Thoracic aorta endothelial cell (primary cell): ENCODE data around the gene ATP6V0D1. TPM values are rescaled to one million over a fixed set of nuclear protein-coding genes. Genes with fewer than 3 reads are reported as not detected.

Source experiments
- small RNA-seq: library from RNA; depleted of rRNA; stranded (forward); fragments of <200 nt; gene quantifications from one replicate; pipeline ENCODE3, GENCODE V24; 2012
- total RNA-seq: library from RNA; depleted of rRNA; stranded (reverse); fragments of >200 nt; gene quantifications from 2 replicates; pipeline ENCODE4 v1.2.3, GENCODE V29; 2012

ATP6V0D1 gene
- total RNA-seq: 80.5 and 92.9 TPM in 2 replicates

GRCh38 chr16:67480833-67481560, at the start of gene ATP6V0D1:
ATP6V0D1 (minus strand) TSS chr16:67481157; CDS start chr16:67481086, 71 bp downstream.

GRCh38 chr16:67528222-67528869, 47.4 kb upstream of the ATP6V0D1 start, which contains the start of gene RIPOR1:
RIPOR1 (plus strand) TSS chr16:67528829; CDS start chr16:67538447, 9,618 bp downstream.

DNA sequence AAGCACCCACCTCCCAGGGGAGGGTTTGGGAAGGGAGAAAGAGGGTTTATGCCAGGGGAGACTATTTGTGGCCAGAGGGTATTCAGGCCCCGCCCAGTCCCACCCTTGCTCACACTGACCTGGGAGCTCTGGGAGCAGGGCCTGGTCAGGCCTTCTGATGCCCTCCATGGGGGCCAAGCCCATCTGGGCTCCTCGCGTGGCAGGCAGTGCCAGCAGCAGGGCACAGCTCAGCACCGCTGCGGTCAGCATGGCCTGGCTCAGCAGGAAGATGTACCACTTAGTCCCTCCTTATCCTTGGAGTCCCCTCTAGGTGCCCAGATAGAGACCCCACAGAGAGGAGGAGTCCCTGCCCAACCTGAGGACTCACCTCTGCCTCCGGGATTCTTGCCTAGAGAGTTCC, 2.2 kb upstream of the ATP6V0D1 start, which contains the start of gene AGRP:
Gene AGRP, minus strand, starts transcription at position 398 of the 400 bp plus-strand sequence. Its CDS starts 149 bp downstream, at position 249.

GRCh38 chr16:67430977-67431774, 49.8 kb downstream of the ATP6V0D1 start, which contains the start of gene HSD11B2:
HSD11B2 (plus strand) TSS chr16:67431121; CDS start chr16:67431249, 128 bp downstream.

GRCh38 chr16:67415872-67416793, 64.8 kb downstream of the ATP6V0D1 start, which contains the start of gene ZDHHC1:
ZDHHC1 (minus strand) TSS chr16:67416477; CDS start chr16:67407775, 8,702 bp downstream.

DNA sequence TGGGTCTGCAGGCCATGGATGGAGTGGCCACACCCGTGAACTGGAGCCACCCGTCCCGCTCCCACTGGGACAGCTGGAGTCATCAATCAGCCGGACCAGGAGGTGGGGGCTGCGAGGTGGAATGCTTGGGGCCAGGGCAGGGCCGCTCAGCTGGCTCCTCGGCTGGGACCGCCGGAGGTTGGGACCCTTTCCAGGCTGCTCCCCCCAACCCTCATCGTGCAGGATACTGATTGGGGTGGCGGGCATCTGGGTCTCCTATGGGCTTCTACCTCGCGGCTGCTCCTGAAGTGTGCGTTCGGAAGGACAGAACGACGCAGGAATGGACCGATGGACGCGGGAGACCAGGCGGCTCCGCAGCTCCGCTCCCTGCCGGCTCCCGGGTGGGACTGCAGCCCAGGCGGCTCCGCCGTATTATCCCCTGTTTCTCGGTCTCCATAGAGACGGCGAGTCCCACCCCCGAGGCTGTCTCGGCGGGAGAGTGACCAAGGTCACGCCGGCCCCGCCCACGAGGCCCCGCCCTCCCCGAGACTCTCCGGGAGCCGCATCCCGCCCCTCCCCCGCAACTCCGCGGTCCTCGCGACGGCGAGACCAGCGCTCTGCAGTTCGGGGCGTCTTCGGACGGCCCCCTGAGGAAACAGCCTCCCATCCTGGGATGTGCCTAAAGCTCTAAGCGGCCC, 87.7 kb downstream of the ATP6V0D1 start, which contains the start of gene TPPP3:
Gene TPPP3, minus strand, starts transcription at position 388 of the 677 bp plus-strand sequence. CDS start 2,387 bp downstream, outside the sequence.

Small RNA genes within 50 kb of the gene (small RNA-seq; reads per million reads assigned to genes)
- not detected for gene RNU1-123P

Other genes with a start within 250 kb of the ATP6V0D1 start
- gene FHOD1, start 233.7 kb downstream of the ATP6V0D1 start, total RNA-seq: 37.4 and 38.3 TPM in 2 replicates
- 0.40 and 0.65 TPM in 2 replicates for gene SLC9A5, start 232.2 kb downstream of the ATP6V0D1 start, total RNA-seq
- 18.1 and 28.4 TPM in 2 replicates for gene PLEKHG4, start 201.6 kb downstream of the ATP6V0D1 start, total RNA-seq
- 0.13 and 0.14 TPM in 2 replicates for gene KCTD19, start 154.4 kb downstream of the ATP6V0D1 start, total RNA-seq
- 0.13 and 0.86 TPM in 2 replicates for gene LRRC36, start 154.3 kb downstream of the ATP6V0D1 start, total RNA-seq
- 0.07 TPM in 1 of 2 replicates, not detected in the other for gene TPPP3, start 87.7 kb downstream of the ATP6V0D1 start, total RNA-seq
- 4.0 and 6.3 TPM in 2 replicates for gene ZDHHC1, start 64.7 kb downstream of the ATP6V0D1 start, total RNA-seq
- gene HSD11B2, start 50.0 kb downstream of the ATP6V0D1 start, total RNA-seq: 0.07 TPM in 1 of 2 replicates, not detected in the other
- gene AGRP, start 2.4 kb upstream of the ATP6V0D1 start, total RNA-seq: not detected in 2 replicates
- 92.2 and 93.4 TPM in 2 replicates for gene RIPOR1, start 47.7 kb upstream of the ATP6V0D1 start, total RNA-seq
- 51.0 and 51.2 TPM in 2 replicates for gene CTCF, start 81.4 kb upstream of the ATP6V0D1 start, total RNA-seq
- 0.86 and 1.2 TPM in 2 replicates for gene CARMIL2, start 164.0 kb upstream of the ATP6V0D1 start, total RNA-seq
- gene ACD, start 179.1 kb upstream of the ATP6V0D1 start, total RNA-seq: 19.1 and 27.1 TPM in 2 replicates
- 2.7 and 3.3 TPM in 2 replicates for gene PARD6A, start 179.8 kb upstream of the ATP6V0D1 start, total RNA-seq
- gene ENKD1, start 185.6 kb upstream of the ATP6V0D1 start, total RNA-seq: 8.2 and 11.7 TPM in 2 replicates
- gene C16orf86, start 185.7 kb upstream of the ATP6V0D1 start, total RNA-seq: 1.1 and 2.0 TPM in 2 replicates
- 33.9 and 35.1 TPM in 2 replicates for gene GFOD2, start 238.2 kb upstream of the ATP6V0D1 start, total RNA-seq